Activated CD4-positive, alpha-beta T cell treated with anti-CD3 and anti-CD28 coated beads, Interleukin-2, Interleukin-4, amounts not matched to agents 100 ng/mL and 50 ng/mL, durations not matched to agents 16 hours and 8 hours (primary cell): ENCODE results near the gene CHORDC1.
"Not testable (repeated sequence)": the region's sequence is repeated elsewhere in the genome, so short reads cannot be mapped to it uniquely, and the experiment has no call there.

ENCODE experiments used
- DNase-seq: peaks from one replicate; pipeline ENCODE4 v3.0.0-alpha.2; 2020; ENCODE audit warnings: low spot score

Gene CHORDC1

DNA sequence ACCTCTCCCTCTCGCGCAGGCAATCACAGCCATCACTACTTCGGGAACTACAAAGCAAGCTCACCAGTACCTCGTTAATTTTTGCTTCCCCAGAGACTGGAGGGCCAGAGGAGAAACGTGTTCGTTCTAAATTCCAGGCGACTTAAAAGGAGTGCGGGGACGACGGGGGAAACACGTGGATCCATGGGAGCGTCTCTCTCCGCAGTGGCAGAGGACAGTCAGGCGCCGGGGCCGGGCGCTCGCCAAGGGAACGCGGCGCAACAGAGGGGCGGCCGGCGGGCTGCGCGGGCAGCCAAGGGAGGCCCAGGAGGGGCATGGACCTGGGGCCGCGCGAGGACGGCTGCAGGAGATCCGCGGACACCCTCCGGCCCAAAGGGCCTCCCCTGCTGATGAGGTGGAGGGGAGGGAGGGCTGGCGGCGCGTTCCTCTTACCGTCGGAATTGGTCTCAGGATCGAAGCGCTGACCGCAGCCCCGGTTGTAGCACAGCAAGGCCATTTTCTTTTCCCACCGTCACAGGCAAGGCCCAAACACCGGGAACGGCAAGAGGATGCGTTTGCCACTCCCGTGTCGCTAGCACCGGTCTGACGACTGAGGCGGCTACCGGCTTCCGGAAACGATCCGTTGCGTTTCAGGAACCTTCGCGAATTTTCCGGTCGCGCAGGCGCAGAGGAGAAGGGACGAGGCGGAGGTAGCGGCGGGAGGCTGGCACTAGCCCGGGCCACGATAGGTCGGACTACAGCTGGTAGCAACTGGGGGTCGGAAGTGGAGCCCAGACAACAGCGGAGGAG lies at the start of gene CHORDC1:
Gene CHORDC1, minus strand, starts transcription at position 591 of the 789 bp plus-strand sequence. Its CDS starts 95 bp downstream, at position 496.
- DNase-seq: peak; percentile 94

DNA sequence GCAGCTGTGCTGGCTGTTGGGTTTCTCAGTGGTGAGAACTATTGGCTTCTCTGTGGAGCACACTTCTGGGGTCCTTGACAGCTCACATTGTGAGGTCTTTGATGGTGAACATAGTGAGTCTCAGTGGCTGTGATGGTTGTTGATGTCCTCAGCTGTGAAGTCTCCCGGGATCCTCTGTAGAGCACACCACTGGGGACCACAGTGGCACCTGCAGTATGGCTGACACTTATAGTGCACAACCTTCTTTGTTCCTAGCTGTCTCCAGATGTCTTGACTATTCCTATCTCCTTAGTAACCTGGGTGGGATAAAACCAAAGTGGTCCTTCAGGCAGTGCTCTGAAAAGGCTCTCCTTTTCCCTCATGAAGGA lies 34.3 kb upstream of the CHORDC1 start:
- DNase-seq: no peak

DNA sequence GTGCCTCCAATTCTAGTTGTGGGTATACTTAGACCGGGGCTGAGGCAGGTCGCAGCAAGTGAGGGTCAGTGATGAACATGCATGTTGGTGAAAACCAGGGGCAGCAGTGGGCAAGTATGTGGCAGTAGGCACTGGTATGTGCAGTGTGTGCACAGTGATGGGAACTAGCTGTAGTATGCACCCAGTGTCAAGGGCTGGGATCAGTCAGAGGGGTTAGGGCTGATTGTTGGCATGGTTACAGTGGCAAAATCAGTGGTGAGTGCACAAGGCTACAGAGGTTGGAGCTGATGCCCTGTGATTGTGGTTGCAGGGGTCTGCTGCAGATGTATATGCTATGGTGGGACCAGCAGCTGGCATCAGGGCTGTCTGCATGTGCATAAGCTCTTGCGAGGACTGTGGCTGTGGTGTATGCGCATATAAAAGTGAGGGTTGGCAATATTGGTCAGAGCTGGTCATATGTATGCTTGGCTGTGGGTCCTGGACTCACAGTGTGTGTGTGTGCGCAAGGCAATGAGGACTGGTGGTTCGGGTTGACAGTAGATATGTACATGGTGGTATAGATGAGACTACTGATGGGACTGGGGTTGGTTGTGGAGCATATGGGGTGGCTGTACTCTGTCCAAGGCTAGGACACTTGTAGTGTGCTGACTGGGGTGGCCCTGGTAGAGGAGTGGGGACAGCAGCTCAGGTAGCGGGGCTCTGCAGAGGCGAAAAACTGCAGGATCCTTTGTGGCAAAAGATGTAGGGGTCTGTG lies 33.7 kb upstream of the CHORDC1 start:
- no peak for DNase-seq

DNA sequence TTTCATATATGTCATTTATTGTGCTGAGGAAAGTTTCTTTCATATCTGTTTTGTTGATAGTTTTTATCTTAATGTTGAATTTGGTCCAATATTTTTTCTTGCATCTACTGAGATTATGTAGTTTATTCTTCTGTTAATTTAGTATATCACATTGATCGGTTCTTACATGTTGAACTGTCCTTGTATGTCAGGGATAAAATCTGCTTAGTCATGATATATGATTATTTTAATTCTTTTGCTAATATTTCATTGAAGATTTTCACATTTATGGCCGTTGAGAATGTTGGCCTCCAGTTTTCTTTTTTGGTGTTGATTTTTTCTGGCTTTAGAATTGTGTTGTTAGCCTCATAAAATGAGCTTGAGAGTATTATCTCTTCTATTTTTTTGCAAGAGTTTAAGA lies 31.2 kb upstream of the CHORDC1 start:
- DNase-seq: no peak

DNA sequence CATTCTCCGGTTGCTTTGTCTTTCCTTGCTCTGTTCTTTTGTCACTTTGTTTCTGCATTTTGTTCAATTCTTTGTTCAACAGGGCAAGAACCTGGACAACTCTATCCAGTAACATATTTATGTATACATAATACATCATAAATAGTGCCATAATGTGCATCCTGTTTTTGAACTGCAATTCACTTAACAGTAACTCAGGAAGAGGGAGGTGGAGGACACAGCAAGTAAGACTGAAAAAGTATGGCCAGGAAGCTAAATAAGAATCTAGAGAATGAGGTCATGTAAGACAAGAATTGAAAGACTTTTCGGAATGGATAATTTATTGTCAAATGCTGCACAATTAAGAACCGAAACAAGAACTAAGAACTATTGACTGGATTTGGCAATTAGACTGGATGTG lies 29.2 kb upstream of the CHORDC1 start:
- no peak for DNase-seq

DNA sequence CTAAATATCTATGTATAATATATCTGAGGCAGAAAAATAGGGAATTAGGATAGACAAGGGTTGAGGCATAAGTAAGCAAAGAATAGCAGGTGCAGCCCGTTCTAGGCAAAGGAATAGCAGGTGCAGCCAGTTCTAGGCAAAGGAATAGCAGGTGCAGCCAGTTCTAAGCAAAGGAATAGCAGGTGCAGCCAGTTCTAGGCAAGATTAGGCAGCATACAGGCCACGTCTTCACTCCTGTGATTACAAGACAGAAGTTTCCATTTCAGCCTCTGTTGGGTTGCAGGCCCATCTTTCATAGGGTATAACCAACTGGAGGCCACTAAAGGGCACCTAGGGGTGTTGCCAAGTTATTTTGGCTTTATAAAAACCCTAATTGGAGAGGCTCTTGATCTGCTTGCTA lies 28.8 kb upstream of the CHORDC1 start:
- DNase-seq: no peak

DNA sequence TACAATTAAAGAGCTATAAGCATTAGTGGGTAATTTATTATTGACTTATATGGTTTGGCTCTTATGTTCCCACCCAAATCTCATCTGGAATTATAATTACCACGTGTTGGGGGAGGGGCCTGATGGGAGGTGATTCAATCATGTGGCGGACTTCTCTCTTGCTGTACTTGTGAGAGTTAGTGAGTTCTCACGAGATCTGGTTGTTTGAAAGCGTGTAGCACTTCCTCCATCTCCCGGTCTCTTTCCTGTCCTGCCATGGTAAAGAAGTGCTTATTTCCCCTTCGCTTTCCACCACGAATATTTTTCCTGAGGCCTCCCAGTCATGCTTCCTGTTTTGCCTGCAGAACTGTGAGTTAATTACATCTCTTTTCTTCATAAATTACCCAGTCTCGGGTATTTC lies 28.1 kb upstream of the CHORDC1 start:
- peak; percentile 7 for DNase-seq

DNA sequence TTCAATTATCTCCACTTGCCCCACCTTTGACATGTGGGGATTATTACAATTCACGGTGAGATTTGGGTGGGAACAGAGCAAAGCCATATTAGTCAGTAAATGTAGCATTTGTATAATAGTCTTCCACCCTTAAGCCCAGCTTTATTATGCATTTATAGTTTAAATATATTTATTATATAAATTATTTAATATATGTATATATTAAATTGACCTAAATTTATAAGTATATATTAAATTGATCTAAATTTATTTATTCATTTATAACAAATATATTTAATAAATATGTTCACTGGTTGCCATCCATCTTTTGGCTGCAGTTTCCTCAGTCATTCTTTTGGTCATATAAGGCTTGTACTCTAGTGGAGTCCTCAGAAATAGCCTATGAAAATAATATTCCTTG lies 23.6 kb upstream of the CHORDC1 start:
- no peak for DNase-seq

DNA sequence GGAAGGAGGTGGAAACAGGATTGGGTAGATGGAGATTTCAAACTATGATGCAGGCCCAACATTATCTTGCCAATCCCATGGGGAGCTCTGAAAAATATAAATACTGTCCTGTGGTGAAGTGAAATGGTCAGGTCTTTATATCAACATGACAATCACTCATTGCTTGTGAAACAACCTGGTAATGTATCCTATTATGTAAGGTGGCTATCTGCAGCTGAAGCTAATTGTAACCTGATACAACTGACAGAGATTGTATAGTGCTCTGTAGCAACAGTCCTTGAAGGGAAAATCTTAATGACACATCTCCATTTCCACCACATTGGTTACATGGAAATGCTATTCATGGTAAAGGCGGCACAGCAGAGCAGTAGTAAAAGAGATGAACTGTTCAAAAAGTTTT lies 20.7 kb upstream of the CHORDC1 start:
- no peak for DNase-seq

DNA sequence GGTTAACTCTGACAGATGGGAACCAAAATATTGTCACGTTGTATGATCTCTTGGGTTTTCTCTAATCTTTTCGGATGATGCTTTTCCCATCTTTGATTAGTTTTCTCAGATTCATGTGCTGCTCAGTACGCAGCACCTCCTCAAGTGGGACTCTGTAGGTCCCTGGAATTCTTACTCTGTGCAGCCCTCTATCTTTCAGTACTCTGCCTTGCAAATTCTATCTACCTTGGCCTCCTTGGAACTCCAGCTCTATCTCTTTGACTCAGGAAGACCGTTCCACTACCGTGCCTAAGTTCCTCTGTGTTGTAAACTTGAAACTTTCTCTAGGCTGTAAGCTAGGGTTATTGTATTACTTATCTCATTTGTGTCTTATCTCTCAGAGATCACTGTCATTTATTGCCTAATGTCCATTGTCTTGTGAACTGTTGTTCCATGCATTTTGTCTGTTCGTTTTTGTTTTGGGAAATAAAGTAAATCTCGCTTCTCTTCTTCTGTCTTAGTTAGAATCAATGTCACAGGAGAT lies 20.1 kb upstream of the CHORDC1 start:
- no peak for DNase-seq

DNA sequence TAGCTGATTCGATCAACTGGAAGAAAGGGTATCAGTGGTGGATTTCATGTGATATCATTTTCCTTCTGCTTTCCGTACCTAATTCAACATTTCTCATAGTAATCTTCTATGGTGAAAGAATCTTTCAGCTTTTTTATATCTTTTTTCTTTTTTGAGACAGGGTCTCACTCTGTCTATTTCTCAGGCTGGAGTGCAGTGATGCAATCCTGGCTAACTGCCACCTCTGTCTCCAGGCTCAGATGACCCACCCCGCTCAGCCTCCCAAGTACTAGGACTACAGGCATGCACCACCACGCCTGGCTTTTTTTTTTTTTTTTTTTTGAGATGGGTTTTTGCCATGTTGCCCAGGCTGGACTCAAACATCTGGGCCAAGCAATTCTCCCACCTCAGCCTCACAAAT lies 18.6 kb upstream of the CHORDC1 start:
- DNase-seq: no peak

DNA sequence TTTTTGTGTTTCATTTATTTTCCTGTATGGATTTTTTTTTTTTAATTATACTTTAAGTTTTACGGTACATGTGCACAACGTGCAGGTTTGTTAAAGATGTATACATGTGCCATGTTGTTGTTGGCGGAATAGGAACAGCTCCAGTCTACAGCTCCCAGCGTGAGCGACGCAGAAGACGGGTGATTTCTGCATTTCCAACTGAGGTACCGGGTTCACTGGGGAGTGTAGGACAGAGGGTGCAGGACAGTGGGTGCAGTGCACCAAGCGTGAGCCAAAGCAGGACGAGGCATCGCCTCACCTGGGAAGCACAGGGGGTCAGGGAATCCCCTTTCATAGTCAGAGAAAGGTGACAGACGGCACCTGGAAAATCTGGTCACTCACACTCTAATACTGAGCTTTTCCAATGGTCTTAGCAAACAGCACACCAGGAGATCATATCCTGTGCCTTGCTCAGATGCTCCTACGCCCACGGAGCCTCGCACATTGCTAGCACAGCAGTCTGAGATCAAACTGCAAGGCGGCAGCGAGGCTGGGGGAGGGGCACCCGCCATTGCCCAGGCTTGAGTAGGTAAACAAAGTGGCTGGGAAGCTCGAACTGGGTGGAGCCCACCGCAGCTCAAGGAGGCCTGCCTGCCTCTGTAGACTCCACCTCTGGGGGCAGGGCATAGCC lies 17.3 kb upstream of the CHORDC1 start:
- DNase-seq: not testable (repeated sequence)

DNA sequence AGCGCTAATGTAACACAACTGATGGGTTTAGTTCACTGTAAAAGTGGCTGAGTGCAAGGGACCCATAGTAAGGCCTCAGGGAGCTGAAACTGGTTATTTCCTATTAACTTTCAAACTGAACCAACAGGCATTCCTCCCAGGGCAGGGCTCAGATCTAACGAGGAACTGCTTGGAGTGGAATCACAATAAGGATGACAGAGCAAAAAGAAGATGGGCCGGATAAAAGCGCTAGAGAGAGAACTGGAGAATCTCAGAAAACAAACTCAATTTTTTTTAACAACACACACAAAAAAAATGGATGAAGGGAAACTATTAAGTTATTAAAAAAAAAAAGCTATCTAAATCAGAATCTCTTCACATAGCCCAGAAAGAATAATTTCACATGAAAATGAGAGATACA lies 14.2 kb upstream of the CHORDC1 start:
- DNase-seq: no peak

DNA sequence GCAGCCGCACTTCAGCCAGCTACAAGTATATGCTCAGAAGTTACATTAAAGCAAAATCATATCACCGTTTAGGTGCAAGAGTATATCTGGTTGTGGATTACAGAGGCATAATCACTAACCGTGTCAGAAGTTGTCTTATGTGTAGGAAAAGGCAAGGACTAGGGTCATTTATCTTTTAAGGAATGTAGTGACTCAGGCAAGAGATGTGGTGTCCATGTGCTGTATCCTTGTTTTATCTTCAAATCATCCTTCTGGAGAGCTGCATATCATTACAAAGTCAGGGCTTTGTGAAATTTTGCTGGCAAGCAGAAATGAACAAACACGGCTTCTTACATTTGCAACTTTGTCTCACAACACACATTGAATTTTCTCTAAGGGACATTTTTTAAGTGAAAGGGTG lies 12.7 kb upstream of the CHORDC1 start:
- DNase-seq: no peak

DNA sequence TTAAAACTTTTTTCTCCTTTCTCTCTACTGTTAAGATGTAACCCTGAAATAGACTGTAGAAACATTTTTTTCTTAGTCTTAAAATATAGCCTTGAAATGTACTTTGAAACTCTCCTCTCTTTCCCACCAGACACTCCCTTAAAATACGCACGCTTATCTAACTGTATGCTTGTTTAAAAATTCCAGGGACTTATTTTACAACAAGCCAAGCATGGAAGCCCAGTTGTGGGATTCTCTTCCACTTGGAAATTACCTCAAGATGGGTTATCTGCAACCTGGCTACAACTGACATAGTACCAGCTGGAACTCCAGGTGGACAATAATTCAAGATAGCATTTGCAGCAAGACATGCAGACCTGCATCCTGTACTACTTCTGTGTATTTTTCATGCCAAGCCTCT lies 12.1 kb upstream of the CHORDC1 start:
- DNase-seq: no peak

DNA sequence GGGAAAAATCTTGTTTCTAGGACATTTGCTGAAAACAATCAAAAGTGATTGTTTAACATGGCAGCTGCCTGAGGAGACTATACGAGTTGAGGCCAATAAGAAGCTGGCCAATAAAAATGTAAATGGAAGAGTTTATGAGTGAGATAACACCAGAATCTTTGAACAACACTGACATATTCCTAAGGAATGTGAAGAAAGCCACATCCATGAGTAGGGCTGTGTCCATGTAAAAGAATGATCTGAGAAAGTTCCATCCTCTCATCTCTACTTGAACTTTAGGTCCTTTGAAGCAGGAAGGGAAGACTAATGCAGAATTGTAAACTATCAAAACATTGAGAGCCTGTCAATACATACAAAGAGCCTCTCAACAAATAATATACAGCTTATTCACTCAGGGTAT lies 6.9 kb upstream of the CHORDC1 start:
- no peak for DNase-seq

DNA sequence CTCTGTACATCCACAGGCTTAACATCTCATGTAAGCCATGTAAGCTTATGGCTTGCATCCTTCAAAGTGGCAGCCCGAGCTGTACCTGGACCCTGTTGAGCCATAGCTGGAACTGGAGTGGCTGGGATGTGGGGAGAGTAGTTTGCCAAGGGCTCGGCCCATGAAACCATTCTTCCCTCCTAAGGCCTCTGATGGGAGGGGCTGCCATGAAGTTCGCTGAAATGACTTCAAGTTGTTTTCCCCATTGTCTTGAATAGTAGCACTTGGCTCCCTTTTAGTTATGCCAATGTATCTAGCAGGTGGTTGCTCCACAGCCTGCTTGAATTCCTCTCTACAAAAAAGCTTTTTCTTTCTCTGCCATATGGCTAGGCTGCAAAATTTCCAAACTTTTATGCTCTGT lies 5.2 kb upstream of the CHORDC1 start:
- DNase-seq: no peak

DNA sequence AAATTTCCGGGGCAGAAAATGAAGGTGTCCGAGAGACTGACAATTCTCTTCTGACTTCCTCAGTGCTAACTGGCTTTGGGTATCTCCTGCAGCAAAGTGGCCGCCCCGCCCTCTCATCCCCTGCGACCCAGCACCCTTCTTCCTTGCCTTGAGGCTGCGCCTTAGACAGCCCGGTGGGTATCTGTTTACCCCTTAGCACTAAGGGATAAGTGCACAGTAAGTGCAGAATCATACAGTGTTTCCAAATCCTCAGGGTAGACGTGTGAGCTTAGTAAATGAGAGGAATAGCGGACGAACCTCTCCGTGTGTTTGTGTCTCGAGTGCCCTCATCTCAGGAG lies 368 bp upstream of the CHORDC1 start:
- DNase-seq: no peak

DNA sequence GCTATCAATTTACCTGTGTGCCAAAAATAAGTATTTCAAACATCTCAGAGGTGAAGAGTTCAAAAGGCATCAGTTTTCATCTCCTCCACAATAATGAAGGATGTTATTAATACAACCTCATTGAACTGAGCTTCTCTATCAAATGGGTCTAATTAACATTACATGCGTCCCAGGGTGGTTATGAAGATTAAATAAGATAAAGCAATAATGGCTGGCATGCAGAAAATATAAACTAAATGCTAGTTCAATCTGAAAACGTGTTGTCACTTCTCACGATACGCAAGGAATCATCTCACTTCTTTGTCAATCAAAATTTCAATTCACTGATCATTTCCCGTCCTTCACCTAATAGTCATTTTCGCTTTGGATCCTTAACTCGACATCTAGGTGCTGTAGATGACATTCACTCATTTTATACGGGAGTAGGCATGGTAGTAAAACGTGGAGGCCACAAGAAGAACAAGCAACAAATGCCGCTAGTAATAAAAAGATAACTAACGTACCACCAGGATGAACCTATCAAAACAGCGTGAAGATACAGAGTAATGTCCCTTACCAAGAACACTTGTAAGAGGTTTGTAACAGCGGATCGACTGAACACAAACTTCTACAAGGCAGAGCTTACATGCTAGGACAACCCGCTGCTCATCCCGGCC lies 918 bp downstream of the CHORDC1 start:
- DNase-seq: peak; percentile 9

DNA sequence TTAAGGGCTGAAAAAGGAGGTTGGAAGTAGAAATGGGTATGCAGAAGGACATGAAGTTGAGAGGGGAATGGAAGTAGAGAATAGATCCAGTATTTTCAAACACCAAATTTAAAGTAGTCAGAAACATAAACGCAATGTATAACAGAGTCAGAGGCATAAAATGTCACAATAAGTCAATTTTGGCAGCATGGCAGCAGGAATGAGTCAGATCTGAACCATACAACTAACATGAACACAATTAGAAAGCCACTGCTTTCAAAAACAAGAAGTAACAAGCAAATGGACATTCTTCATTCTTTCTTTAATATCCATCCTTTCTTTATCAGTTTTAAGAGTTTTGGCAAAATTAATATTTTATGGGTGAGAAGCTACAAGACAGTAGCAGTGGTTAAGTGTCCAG lies 2.5 kb downstream of the CHORDC1 start:
- peak; percentile 37 for DNase-seq

DNA sequence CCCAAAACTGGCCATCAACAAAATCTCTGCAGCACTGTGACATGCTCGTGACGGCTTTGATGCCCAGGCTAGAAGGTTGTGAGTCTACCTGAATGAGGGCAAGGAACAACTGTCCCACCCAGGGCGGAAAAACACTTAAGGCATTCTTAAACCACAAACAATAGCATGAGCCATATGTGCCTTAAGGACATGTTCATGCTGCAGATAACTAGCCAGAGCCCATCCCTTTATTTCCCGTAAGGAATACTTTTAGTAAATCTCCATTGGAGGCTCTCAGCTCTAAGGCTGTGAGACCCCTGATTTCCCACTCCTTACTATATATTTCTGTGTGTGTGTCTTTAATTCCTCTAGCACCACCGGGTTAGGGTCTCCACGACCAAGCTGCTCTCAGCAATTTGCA lies 3.4 kb downstream of the CHORDC1 start:
- no peak for DNase-seq

DNA sequence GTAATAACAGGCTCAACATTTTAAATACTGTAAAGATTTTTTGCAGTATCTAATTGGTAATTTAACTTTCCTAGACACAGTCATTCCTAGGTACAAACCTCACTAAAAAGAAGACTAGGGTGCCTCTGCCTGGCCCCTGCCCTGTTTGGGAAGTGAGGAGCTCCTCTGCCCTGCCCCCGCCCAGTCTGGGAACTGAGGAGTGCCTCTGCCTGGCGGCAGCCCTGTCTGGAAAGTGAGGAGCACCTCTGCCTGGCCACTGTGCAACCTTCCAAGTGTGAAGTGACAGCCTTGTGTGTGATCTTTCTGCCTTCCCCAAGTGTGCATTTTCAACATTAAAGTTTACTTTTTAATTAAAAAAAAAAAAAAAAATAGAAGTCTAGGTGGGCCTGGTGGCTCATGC lies 4.2 kb downstream of the CHORDC1 start:
- DNase-seq: no peak

DNA sequence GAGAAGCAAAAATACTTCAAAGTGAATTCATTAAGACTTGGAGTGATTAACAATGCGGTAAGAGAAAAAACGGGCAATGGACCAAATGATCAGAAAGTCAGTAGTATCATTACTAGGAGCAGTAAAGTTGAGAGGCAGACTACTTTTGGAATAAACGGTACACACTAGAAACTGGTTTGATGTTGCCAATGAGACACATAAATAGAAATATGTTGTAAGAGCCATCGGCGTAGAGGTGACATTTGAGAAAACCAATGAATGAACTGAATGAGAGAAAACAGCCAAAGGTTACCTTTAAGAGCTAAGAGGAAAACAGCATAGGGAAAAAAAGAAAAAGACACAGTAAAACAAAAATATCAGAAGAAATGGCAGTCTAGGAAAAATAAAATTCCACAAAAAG lies 6.2 kb downstream of the CHORDC1 start:
- DNase-seq: no peak
